GM18951 (cell line): ENCODE data around the gene SLC24A3.

Source experiments
- POLR2A ChIP-seq: IDR thresholded peaks from 4 replicates; pipeline ENCODE4 v1.6.1; 2011; ENCODE audit warnings: mild to moderate bottlenecking; ENCODE audit not compliant: insufficient read length, insufficient read depth; ENCODE audit errors: extremely low read depth
- in situ Hi-C: fragments of 300-500 bp; cut with MboI; formaldehyde crosslinking; loops from one replicate; pipeline ENCODE4 v1.12.0; 2022; ENCODE audit warnings: low sequenced_read_pairs, mixed read lengths, inconsistent platforms; ENCODE audit not compliant: unreplicated experiment

Gene SLC24A3

GRCh38 chr20:19430641-19431315 lies 218.3 kb downstream of the SLC24A3 start:
- in situ Hi-C loops: no loop called here
- no peak for TF ChIP-seq POLR2A

- in situ Hi-C loops: no loop called here
- TF ChIP-seq POLR2A: no peak
Observed at GRCh38 chr20:19431316-19431700, 218.9 kb downstream of the SLC24A3 start.

DNA sequence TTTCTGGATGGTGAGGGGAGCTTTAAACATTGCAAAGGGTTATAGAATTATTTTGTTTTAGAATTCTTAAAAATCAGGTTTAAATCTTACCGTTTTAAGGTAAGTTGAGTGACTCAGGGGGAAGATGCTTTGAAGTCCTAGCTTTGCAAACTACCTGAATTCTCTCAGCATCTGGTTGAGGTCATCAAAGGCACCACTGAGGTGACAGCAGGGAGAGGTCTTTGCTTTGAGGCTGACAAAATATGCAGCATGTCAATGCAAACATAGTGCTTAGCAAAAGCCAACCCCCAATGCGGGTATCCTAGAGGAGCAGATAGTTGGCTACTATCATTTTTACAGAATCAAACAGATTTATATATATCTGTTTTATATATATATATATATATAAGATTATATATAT lies 219.5 kb downstream of the SLC24A3 start:
- in situ Hi-C loops: no loop called here
- TF ChIP-seq POLR2A: no peak

GRCh38 chr20:19433371-19434350 lies 221.2 kb downstream of the SLC24A3 start:
- in situ Hi-C loops: no loop called here
- TF ChIP-seq POLR2A: no peak

DNA sequence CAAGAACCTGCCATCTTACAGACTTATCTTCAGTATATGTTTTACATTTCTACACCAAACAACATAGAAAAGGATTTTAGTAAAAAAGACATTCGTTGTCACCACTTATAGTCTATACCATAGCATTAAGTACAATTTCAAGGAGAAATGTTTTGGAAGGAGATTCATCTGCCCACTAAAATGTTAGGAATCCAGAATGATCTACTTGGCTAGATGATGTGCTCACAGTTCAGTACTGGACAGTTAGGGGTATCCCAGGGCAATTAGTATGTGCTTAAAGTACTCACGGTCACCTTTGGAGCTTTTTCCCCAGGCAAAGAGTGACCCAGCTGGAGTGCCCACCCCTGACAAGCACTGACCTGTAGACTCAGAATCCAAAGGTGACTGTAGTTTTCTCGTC lies 222.9 kb downstream of the SLC24A3 start:
- no peak for TF ChIP-seq POLR2A
- in situ Hi-C loops: no loop called here

GRCh38 chr20:19435821-19436220 lies 223.4 kb downstream of the SLC24A3 start:
- in situ Hi-C loops: no loop called here
- no peak for TF ChIP-seq POLR2A

DNA sequence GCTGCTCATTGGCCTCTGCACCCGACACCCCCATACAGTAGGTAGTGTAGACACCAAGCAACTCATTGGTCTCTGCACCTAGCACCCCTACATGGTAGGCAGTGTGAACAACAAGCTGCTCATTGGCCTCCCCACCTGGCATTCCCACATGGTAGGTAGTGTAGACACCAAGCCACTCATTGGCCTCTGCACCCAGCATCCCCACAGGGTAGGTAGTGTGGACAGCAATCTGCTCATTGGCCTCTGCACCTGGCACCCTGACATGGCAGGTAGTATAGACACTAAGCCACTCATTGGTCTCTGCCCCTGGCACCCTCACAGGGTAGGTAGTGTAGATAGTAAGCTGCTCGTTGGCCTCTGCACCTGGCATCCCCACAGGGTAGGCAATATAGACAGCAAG lies 226.0 kb downstream of the SLC24A3 start:
- in situ Hi-C loops: no loop called here
- TF ChIP-seq POLR2A: no peak

DNA sequence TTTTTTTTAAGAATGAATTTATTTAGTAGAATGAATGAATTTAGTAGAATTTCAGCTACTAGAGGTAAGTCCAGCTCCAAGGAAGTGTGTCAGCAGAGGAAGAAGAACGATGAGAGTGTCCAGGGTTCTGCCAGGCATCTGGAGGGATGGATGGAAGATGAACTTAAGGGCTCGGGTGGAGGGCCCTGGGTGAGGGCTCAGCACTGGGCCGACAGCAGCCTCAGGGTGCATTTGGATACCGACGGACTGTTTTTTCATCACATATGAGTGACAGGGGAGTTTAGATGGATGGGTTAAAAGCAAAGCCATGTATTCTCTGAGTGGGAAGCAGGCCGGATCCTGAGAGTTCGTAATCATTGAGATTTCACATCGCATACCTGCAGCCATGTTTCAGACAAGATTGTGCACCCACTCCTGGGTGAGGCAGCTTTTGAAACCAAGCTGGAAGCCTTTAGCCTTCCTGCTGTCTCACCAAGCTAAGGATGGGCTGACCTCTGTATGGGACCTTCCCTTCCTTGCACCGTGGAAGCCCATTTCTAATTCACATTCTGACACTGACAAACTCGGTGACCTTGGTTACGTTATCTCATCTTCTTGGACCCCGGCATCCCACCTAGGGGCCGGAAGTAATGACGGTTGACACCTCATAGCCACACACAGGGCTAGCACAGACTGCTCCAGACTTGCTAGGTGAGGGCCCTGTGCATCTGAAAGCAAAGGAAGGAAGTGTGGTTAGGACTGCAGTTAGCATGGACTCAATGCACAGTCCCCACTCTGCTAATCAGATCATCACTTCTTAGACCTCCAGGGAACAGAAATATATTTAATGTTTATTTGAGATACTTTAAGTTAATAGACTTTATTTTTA lies 228.5 kb downstream of the SLC24A3 start:
- no peak for TF ChIP-seq POLR2A
- in situ Hi-C loops: no loop called here

GRCh38 chr20:19446246-19446645 lies 233.8 kb downstream of the SLC24A3 start:
- no peak for TF ChIP-seq POLR2A
- in situ Hi-C loops: no loop called here

DNA sequence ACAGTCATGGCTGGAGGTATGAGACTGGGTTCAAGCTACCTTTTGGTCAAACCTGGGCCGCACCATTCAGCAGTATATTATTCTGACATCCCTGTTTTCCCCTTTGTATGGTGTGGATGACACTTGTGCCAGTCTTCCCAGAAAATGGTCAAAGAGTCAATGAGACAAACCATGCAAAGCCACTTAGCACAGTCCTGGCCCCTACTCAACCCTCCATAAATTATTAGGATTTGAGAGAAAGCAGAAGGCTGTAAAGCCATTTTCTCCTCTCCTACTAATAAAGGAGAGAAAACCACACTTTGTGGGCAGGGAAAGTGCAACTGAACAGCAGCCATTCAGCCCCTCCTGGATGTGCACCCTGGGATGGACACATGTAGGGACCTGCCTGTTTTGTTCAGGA lies 236.2 kb downstream of the SLC24A3 start:
- in situ Hi-C loops: no loop called here
- TF ChIP-seq POLR2A: no peak

DNA sequence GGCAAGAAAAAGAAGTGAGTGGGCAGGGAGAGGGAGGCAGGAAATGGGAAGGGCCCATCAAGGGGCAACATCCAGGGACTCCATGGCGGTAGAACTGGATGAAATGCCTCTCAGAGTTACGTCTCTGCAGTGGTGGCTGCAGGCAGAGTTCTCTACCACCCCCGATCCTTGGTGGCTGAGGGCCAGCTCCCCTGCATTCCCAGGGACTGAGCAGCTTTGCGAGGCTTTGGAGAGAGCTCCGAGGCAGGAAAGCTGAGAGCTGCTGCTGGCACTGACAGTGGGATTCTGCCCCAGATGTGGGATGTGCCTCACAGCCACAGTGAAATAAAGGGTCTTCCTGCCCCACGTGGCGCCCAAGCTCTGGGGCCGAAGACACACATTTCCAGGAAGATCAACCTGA lies 236.6 kb downstream of the SLC24A3 start:
- in situ Hi-C loops: no loop called here
- no peak for TF ChIP-seq POLR2A

DNA sequence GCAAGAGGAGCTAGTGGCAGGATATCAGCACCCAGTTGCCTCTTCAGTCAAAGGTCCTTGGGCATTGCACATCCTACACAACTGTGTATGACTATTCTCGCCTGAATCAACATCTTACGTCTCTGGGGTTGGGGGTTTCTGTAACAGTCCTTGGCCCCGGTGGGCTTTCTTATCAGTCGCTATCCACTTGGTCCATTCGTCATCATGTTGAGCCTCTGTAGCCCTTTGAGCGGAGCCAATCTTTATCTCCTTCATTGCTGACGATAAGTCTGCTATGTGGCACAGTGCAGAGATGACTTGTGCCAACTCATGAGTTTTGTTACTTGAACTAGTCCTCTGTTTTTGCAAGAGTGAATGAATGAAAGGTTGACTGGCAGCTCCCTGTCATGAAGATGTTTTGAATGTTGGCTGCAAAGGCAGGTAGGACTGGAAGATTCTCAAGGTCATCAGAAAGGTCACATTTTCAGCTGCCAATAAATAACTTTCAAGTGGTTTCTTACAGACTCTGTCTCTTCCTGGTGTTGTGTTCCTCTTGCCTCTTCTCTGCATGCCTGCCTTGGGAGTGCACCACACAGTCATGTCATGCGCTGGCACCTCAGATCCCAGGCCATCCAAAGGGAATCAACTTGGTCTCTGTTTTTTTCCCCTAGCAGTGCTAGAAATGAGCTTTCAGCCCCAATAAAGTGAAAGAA lies 238.9 kb downstream of the SLC24A3 start:
- in situ Hi-C loops: no loop called here
- TF ChIP-seq POLR2A: no peak

- in situ Hi-C loops: no loop called here
- no peak for TF ChIP-seq POLR2A
Observed at GRCh38 chr20:19451923-19452295, 239.5 kb downstream of the SLC24A3 start.

DNA sequence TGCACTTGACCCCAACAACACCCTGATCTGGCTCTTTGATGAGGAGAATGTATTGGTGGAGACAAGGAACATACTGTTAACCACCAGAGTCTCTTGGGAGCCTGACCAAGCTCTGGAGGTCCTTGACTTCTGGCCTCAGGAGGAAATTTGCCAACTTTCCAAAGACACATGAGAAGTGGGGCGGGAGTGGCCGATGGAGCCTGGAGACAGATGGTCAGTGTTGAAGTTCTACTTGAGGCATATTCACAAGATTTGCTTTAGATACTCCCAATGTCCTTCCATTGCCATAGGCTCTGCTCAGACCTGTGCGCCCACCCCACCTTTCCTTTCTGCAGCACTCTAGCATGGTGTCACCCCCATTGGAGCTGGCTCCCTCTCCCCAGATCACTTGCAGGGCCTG lies 241.0 kb downstream of the SLC24A3 start:
- in situ Hi-C loops: no loop called here
- no peak for TF ChIP-seq POLR2A
